HuH-7 (cell line): ENCODE data around the gene RPS19.

ENCODE experiments used
- DNase-seq: peaks from one replicate; pipeline ENCODE4 v3.0.0; 2011; ENCODE audit warnings: low spot score

Gene RPS19

DNA sequence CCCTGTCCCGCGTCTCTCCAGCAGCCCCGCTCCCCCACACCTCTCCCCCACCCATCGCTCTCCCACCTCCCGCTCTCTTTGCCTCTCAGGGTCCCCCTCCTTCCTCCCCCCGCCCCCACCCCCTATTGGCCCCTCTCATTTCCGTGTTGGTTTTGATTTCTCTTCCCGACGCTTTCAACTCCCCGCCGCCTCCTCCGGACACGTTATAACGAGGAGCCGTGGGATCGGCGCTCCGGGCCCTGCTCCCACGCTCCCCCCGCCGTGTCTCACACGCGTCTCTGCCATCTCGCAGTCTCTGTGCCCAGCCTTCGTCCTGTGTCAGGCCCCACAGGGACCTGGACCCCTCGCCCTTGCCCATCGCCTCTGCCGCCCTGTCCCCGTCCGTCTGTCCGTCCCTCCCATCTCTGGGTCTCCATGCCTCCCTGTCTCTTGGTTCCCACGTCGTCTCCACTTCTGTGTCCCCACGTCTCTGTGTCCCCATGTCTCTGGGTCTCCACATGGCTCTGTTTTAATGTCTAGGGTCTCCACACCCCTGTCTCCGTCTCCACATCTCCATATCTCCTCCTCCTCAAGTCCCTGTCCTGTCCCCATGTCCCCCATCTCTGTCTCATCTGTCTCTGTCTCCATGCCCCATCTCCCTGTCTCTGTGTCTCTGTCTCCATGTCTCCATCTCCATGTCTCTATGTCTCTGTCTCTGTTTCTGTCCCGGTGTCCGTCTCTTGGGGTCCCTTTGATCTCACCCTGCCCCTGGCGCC lies 55.1 kb downstream of the RPS19 start:
- no peak for DNase-seq

DNA sequence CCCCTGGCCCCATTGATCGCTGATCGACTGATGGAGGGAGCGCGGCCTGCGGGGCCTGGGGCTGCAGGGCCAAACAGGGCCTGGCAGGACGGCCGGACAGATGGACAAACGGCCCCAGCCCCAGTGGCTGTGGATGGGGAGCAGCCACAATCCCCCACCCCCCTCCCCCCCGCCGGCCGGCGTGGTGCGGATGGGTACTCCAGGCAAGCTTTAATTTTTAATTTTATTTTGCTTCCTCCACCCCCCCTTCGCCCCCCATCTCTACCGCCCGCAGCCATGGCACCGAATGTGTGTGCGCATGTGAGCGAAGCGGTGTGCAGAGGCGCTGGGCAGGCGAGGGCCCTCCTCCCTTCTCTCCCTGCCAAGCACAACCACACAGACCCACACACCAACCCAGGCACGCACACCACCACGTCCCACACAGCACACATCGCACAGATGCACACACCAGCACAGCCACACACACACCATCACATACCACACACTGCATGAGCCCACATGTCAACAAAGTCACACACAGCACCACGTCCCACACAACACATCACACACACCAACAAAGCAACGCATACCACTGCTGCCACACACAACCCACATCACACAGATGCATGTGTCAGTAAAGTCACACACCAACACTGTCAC lies 55.8 kb downstream of the RPS19 start:
- DNase-seq = no peak

DNA sequence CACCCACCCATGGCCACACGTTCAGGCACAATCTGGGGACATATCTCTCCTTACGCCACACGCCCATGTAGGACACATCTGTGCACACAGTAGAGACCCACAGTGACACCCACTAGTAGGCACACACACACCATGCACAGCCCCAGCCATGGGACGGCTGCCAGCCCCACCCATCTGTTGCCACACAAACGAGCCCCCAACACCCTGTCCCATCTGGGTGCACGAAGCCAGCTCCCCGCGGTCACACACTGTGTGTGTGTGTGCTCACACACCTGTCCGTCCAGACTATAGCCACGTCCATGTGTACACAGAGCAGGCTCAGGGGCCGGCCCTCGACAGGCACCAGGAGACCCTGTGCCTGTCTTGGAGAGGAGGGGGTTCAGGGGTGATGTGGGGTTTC lies 57.6 kb downstream of the RPS19 start:
- DNase-seq = no peak

DNA sequence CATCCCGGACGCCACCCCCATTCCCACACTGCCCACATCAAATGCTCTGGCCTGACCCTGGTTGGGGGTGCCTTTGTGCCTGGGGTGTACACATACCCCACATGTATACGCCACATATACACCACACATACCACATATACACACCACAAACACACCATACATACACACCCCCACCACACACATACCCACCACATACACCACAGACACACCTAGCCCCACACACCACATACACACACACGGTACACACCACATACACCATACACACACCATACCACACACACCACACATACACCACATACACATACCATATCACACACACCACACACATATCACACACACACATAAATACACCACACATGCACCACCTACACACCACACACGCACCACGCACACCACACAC lies 58.0 kb downstream of the RPS19 start:
- no peak for DNase-seq

DNA sequence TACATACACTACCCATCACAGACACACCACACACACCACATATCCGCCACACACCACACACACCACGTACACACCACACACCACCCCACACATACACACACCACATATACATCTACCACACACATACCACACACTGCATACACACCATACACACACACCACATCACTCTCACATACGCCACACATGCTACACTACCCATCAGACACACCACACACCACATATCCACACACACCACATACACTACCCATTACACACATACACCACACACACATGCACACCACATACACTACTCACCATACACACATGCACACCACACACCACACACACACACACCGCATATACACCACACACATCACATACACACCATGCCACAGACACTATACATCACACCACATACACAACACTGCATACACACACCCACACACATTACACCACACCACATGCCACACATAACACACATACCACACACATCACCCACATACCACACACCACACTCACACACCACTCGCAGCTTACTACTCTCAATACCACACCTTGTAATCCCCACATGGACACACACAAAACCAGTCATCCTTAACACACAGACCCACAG lies 58.7 kb downstream of the RPS19 start:
- DNase-seq = no peak

DNA sequence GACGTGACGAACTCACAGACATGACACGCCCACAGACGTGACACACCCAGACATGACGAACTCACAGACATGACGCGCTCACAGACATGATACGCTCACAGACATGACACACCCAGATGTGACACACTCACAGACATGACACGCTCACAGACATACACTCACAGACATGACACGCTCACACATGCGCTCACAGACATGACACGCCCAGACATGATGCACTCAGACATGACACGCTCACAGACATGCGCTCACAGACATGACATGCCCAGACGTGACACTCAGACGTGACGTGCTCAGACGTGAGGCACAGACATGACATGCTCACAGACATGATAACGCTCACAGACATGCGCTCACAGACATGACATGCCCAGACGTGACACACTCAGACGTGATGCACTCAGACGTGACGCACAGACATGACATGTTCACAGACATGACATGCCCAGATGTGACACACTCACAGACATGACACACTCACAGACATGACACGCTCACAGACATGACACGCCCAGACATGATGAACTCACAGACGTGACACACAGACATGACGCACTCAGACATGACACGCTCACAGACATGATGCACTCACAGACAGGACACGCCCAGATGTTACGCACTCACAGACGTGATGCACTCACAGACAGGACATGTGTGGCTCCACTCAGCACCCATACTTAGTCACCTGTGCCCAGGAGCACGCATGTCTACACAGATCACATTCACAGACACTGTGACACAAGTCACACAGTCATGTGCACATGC lies 60.1 kb downstream of the RPS19 start:
- no peak for DNase-seq

DNA sequence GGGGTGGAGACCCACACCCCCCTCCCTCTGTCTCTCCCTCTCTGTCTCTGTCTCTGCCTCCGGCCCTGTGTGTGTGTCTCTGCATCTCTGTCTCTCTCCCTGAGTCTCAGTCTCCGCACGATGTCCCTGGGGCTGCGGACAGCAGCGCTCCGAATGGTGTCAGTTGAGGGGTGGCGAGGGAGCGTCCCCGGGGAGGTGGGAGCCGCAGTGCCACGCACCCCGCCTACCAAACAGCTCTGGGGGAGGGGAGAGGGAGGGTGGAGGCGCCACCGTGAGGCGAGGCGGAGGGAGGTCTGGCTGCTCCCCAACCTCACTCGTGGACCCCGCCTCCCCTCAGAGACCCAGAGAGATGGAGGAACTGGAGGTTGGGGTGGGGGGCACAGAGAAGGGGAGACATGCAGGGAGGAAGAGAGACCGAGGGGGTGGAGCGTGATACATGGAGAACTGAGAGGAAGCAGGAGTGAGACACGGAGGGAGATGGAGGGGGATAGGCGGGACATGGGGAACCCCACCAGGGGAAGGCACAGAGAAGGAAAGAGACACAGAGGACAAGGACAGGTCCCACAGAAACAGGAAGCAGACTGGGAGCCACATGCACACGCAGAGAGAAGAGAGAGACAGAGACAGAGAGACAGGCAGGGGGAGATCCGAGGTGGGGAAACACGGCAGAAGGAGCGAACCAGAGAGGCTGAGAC lies 61.0 kb downstream of the RPS19 start:
- no peak for DNase-seq

DNA sequence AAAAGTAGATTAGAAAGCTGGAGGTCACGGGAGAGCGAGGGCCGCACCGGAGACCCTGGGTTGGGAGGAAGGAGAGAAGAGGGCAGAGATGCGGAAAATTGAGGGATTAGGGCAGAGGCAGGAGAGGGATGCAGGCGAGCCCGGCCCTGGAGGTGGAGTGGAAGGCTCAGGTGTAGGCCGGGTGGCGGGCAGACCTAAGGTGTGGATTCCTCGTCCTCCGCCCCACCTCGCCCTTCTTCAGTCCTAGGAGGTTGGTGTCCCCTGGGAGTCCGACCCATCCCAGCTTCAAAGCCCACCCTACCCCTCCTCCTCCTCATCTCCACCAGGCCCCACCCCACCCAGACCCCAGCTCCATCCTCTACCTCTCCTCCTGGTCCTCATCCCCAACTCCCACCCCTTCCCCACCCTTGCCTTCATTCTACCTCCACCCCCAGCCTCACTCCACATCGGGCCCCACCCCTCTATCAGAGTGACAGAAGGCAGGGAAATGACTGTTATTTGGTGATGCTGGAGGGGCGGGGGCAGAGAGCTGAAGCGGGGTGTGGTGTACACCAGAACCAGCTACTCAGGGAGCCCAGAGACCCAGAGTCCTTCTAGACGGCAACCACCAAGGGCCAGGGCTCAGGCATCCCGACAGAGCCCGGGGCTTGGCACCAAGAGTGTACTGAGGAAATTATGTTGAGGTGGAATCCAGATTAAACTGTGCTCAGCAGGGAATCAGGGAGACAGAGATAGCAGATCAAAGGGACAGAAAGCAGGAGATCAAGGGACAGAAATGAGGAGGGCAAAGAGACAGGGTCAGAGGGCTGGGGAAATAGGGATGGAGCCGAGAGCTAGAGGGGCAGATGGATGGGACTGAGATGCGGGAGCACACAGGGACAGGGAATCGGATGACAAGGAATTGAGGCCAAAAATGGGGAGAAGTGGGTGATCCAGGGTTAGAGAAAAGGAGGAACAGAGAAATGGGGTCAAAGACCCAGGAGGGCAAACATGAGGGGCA lies 61.8 kb downstream of the RPS19 start:
- no peak for DNase-seq
